Measurements from ENCODE around the gene BMAL1. TPM values are rescaled to one million over a fixed set of nuclear protein-coding genes. Genes with fewer than 3 reads are reported as not detected.

The BMAL1 gene
- total RNA-seq, 4 donors from 2014 or later = 21.4 to 39.5 (median 22.3) TPM

GRCh38 chr11:13235895-13236294, 41.7 kb upstream of the BMAL1 start:
- Histone ChIP-seq H3K27me3 (no peaks in the 10 kb centered on the region), H3K36me3 (no peaks in the 10 kb centered on the region), H3K4me3 (no peak overlapping the region), H3K9me3 (no peaks in the 10 kb centered on the region), H3K4me1 (no peaks in the 10 kb centered on the region), H3K27ac (no peak overlapping the region)
- intact Hi-C loops (cut with DNase I) = no loop called here
- TF ChIP-seq POLR2A (IDR thresholded peaks at IDR 0.05) (no peak), CTCF (IDR thresholded peaks at IDR 0.05) (no peak)
- WGBS, 2 donors = 88 to 91% methylated on average over 3 of the region's 3 CpGs
- no peak for DNase-seq

- Histone ChIP-seq H3K27ac (no peak overlapping the region), H3K9me3 (no peaks in the 10 kb centered on the region), H3K4me3 (no peak overlapping the region), H3K4me1 (no peaks in the 10 kb centered on the region), H3K27me3 (no peaks in the 10 kb centered on the region), H3K36me3 (no peaks in the 10 kb centered on the region)
- 40 to 44% methylated on average over 2 of the region's 2 CpGs for WGBS, 2 donors
- intact Hi-C loops (cut with DNase I) = no loop called here
- TF ChIP-seq CTCF (IDR thresholded peaks at IDR 0.05) = no peak
- TF ChIP-seq POLR2A (IDR thresholded peaks at IDR 0.05) = no peak
- DNase-seq = no peak
Observed at GRCh38 chr11:13236626-13237025, 41.0 kb upstream of the BMAL1 start.

GRCh38 chr11:13237761-13238160, 39.8 kb upstream of the BMAL1 start:
- intact Hi-C loops (cut with DNase I) = no loop called here
- H3K9me3 ChIP-seq = no peaks in the 10 kb centered on the region
- 75 to 79% methylated on average over 7 of the region's 7 CpGs for WGBS, 2 donors
- H3K27me3 ChIP-seq = no peaks in the 10 kb centered on the region
- no peaks in the 10 kb centered on the region for H3K4me1 ChIP-seq
- TF ChIP-seq POLR2A (IDR thresholded peaks at IDR 0.05) = no peak
- no peak for TF ChIP-seq CTCF (IDR thresholded peaks at IDR 0.05)
- no peaks in the 10 kb centered on the region for H3K36me3 ChIP-seq
- no peak for DNase-seq
- H3K27ac ChIP-seq = no peak overlapping the region
- H3K4me3 ChIP-seq = no peak overlapping the region

- Histone ChIP-seq H3K27ac (no peak overlapping the region), H3K4me1 (no peaks in the 10 kb centered on the region), H3K36me3 (no peaks in the 10 kb centered on the region), H3K9me3 (no peaks in the 10 kb centered on the region), H3K4me3 (no peak overlapping the region), H3K27me3 (peaks cover 0 to 10% (median 0%) of the 10 kb centered on the region in 4 donors)
- DNase-seq = no peak
- 45 to 47% methylated on average over 4 of the region's 4 CpGs for WGBS, 2 donors
- TF ChIP-seq POLR2A (IDR thresholded peaks at IDR 0.05) = no peak
- TF ChIP-seq CTCF (IDR thresholded peaks at IDR 0.05) = peak; percentile 63 to 87 (median 78)
- intact Hi-C loops (cut with DNase I) = no loop called here
Observed at GRCh38 chr11:13238879-13239514, 38.6 kb upstream of the BMAL1 start.

GRCh38 chr11:13242564-13242963, 35.0 kb upstream of the BMAL1 start:
- WGBS, 2 donors = 77 to 79% methylated on average over 3 of the region's 3 CpGs
- H3K36me3 ChIP-seq = no peaks in the 10 kb centered on the region
- intact Hi-C loops (cut with DNase I) = no loop called here
- no peak for DNase-seq
- peaks cover 0 to 27% (median 0%) of the 10 kb centered on the region in 4 donors for H3K27me3 ChIP-seq
- no peak for TF ChIP-seq CTCF (IDR thresholded peaks at IDR 0.05)
- no peak for TF ChIP-seq POLR2A (IDR thresholded peaks at IDR 0.05)
- H3K9me3 ChIP-seq = no peaks in the 10 kb centered on the region
- H3K27ac ChIP-seq = no peak overlapping the region
- no peaks in the 10 kb centered on the region for H3K4me1 ChIP-seq
- H3K4me3 ChIP-seq = no peak overlapping the region
